ENCODE results near the gene ZNF410.

ZNF410 gene

DNA sequence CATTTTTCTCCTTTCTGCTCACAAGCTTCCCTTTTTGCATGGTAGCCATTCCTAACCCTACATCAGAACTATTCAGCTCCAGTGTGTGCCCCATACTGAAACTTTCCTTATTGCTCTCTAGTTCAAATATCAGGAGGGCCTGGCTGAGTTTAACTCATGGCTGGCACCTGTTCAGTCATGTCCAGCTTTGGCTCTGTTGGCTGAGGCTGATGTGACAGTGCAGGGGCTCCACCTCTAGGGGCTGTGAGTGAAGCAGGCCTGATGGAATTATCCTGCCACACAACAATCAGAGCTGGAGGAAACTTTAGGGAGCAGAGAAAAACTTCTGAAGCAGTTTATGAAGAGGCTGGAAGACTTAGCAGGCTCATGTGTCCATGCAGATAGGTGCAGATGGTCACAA, 71.9 kb downstream of the ZNF410 start:
- no peak for DNase-seq

DNA sequence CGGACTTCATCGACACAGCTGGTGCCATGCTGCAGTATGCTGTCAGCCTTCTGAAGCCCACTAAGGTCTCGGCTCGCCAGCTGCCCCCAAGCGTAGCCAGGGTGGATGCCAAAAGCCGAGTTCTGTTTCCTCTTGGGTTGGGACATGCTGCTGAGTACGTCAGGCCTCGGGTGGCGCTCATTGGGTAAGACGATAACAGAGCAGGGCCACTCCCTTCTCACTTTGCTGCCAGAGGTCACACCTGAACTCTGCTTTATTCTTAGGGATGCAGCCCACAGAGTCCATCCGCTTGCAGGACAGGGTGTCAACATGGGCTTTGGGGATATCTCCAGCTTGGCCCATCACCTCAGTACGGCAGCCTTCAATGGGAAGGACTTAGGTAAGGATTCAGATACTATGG, 74.5 kb downstream of the ZNF410 start:
- no peak for DNase-seq

DNA sequence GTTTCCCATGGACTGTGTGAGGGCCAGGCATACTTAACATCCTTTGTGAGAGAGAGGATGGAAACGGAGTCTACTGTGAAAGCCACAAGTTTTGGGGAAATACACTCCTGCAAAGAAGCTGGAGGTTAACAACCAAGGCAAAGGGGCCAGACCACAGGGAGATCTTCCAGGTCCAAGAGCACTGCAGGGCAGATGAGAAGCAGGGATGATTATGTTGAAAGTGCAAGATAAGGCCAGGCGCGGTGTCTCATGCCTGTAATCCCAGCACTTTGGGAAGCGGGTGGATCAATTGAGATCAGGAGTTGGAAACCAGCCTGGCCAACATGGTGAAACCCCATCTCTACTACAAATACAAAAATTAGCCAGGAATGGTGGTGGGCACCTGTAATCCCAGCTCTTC, 78.6 kb downstream of the ZNF410 start:
- no peak for DNase-seq

DNA sequence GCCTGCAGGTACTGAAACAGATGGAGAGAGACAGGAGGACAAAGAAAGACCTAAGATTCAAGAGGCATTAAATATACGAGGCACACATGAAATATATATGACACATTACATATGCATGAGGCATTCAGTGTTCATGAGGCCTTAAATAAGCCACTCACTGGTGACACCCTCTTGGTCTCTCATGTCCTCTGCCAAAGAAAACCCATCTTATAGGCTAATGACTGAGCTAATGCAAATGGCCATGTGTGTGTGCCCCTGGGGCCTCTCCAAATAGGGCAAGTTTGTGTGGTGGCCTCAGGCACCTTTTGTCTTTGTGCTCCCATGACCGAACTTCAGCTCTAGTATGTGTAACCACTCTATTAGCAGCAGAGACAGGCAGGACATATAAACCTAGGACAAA, 82.2 kb downstream of the ZNF410 start:
- no peak for DNase-seq

DNA sequence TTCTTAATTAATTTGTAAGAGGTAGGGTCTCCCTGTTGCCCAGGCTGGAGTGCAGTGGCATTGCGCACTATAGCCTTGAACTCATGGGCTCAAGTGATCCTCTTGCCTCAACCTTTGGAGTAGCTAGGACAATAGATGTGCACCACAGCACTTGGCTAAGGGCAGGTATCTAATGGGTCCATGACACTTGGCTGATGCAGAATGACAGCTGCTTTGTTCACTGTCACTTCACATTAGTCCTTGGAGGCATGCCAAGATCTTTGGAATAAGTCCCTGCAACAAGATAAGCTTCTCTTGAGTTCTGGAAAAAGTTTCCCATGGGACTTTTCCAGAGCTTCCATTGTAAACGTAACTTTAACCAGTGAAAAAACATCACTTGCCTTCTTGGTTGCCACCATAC, 86.8 kb downstream of the ZNF410 start:
- no peak for DNase-seq

DNA sequence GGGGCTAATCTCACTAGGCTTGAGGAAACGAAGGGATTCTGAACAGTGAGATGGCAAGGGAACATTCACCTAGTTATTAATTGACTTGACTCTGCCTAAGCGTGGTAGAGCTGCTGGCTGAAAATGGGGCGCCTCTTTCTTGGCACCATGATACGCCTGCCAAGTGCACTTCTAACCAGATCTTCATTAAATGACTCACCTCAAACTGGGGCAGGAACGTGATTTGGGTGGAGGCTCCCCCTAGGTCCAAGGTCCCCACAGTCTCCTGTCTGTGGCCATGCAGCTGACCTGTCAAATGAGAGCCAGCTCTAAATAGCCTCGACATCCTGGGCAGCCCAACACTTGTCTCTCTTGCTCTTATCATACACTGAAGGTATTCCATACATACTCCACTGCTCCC, 89.5 kb downstream of the ZNF410 start:
- DNase-seq, result no peak

DNA sequence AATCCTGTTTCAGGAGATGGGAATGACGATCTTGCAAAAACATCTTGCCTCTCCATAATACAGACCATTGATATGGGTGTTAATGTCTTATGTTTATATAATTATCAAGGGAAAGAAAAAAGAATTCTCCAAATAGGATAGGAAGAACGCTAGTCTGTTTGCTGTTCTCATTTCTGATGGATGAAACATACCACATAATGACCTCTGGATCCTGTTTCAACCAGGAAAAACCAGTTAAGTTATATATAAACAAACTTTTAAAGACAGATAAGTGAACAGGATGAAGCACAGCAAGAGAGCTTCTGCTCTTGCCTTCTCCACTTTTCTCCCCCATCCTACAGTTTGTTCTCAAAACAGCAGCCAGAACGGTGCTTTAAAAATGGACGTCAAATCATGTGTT, 91.2 kb downstream of the ZNF410 start:
- no peak for DNase-seq
